SW480 (cell line): ENCODE data around the gene PRR16.
"Not testable (repeated sequence)": the region's sequence is repeated elsewhere in the genome, so short reads cannot be mapped to it uniquely, and the experiment has no call there.

Experiments
- DNase-seq: peaks from one replicate; pipeline ENCODE4 v3.0.0-alpha.2; 2016; ENCODE audit warnings: low spot score

The PRR16 gene

GRCh38 chr5:120463991-120464626, at the start of gene PRR16:
Gene PRR16, plus strand, starts transcription at chr5:120464300.
- no peak for DNase-seq

- DNase-seq, result no peak
These were observed 48.1 kb upstream of the PRR16 start for GRCh38 chr5:120415985-120416384.

GRCh38 chr5:120419127-120419526, 45.0 kb upstream of the PRR16 start:
- no peak for DNase-seq

DNA sequence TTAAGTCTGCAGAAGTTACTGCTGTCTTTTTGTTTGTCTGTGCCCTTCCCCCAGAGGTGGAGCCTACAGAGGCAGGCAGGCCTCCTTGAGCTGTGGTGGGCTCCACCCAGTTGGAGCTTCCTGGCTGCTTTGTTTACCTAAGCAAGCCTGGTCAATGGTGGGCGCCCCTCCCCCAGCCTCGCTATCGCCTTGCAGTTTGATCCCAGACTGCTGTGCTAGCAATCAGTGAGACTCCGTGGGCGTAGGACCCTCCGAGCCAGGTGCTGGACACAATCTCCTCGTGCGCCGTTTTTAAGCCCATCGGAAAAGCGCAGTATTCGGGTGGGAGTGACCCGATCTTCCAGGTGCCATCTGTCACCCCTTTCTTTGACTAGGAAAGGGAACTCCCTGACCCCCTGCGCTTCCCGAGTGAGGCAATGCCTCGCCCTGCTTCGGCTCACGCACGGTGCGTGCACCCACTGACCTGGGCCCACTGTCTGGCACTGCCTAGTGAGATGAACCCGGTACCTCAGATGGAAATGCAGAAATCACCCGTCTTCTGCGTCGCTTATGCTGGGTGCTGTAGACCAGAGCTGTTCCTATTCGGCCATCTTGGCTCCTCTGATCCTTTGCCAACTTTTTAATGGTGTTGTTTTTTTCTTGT, 37.3 kb upstream of the PRR16 start:
- DNase-seq, result not testable (repeated sequence)

DNA sequence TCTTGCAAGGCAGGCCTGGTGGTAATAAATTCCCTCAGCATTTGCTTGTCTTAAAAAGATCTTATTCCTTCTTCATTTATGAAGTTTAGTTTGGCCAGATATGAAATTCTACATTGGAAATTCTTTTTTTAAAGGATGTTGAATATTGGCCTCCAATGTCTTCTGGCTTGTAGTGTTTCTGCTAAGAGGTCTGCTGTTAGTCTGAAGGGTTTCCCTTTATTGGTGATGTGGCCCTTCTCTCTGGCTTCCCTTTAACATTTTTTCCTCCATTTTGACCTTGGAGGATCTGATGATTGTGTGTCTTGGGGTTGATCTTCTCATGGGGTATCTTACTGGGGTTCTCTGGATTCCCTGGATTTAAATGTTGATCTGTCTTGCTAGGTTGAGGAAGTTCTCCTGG, 33.5 kb upstream of the PRR16 start:
- no peak for DNase-seq

DNA sequence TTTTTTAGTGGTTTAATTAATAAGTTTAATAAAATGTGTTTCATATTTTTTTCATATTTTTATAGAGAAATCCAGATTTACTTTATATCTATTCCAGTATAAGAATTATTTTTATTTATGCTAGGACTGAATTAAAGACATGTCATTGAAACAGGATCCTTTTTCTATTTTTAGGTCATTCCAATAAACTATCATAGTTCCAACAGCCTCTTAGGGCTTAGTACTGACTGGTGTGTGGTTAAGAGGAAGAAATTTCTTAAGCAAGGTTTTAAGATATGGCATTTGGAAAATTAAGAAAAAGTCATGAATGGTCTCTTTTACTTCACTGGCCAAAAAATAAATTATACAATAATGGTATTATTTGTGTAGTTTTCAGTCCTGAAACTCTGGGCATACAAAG, 31.2 kb upstream of the PRR16 start:
- DNase-seq, result no peak

DNA sequence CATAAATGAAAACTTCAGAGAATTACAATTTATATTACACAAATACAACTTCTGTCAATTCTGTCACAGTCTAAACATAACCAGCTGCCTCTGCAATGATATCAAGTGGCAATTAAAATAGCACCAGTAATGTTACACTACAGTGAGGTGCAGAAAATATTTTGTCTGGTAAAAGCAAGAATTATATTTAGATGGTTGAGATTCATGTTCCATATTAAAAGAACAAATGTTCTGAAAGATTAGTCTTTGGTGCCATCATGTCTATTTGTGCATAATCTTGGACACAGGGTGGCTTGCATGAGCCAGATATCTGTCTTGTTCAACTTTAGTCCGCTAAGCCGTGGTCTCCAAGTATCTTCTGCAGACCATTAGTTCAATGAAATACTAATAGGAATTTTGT, 29.0 kb upstream of the PRR16 start:
- DNase-seq, result no peak

GRCh38 chr5:120436996-120437395, 27.1 kb upstream of the PRR16 start:
- no peak for DNase-seq

GRCh38 chr5:120442694-120443093, 21.4 kb upstream of the PRR16 start:
- DNase-seq, result no peak

DNA sequence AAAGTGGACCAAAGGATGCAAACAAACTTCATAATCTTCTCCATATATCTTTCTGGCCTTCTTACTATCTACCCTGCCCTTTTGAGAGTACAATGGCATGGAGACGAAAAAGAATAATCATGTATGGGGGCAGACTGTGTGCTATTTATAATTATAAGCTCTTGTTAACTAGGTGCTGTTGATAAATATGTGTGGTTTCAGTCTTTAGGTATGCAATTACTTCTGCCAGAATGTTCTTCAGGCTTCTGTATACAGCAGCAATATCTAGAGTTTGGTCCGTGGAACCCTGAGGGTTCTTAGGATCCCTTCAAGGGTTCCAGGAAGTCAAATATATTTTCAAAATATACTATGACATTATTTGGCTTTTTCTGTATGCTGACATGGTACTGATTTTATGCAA, 20.5 kb upstream of the PRR16 start:
- no peak for DNase-seq

GRCh38 chr5:120446068-120446492, 18.0 kb upstream of the PRR16 start:
- DNase-seq, result no peak

DNA sequence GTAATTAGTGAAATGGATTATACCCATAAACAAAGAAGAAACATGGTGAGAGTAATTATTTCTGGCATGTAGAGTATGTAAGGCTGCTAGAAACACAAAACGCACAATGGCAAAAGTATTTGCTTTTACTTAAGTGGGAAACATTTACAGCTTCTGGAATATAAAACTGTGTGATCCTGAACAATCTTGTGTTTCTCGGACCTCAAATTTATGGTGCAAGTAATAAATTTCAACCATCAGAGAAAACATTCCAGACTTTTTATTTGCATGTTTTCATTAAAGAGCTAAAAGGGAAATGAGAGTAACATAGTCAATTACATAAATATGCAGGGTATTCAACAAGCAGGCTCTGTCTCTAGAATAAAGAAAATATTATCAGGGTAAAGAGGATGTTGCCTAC, 17.2 kb upstream of the PRR16 start:
- DNase-seq, result no peak

DNA sequence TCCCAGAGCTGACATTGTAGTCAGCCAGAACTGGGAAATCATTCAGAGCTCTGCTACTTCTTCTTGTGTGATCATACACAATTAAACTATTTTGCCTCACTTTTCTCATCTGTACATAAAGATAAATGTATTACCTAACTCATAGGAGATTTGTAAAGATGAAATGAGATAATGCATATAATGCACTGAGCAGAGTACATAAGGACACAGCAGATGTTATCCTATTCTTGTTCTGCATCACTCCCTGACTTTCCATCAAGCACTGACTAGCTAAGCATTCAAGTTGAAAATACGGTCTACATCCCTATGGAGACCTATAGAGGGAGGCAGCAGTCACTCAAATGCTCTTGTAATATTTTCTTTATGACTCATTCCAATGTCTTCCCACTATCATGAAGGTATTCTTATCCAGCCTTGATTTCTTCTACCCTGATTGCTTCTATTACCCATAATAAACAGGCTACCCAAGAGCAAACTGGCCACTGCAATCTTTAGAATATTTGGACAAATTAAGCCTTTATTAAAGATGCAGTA, 16.3 kb upstream of the PRR16 start:
- peak; percentile 29 for DNase-seq

GRCh38 chr5:120449501-120449900, 14.6 kb upstream of the PRR16 start:
- DNase-seq, result no peak

DNA sequence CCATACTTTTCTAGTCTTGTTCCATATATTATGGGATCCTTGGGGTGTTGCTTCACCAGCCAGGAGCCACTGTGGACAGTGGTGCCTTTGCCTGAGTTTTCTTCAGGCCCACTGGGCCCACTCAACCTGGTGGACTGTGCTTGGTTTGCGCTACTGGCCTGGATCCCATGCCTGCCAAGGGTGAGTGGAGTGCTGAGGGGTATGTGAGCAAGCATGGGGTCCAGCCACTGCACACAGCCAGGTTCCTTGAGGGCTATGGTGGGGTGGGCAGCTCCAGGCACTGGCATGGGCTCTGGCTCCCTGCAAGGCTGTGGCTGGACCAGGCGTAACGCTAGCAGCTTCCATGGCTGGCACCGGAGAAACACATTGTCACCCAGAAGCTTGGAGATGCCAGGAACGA, 13.2 kb upstream of the PRR16 start:
- no peak for DNase-seq

DNA sequence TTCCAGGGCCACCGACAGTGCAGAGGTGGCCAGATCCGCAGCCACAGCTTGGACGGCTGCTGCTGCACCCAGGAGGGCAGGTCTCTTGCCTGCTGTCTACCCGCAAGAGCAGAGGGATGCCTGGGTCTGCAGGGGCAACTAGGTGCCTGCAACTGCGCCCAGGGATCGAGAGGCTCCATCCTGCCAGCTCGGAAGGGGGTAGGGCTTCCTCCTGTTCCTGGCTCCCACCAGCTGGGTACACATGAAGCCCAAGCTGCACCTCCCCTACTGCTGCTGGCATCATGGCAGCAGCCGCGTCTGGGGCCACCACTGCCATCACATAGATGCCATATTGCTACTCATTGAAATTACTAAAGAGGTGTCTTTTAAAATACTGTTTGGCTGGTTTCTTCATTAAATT, 12.7 kb upstream of the PRR16 start:
- DNase-seq, result no peak

GRCh38 chr5:120452471-120452870, 11.6 kb upstream of the PRR16 start:
- DNase-seq, result no peak

- no peak for DNase-seq
These were observed 9.9 kb upstream of the PRR16 start for GRCh38 chr5:120454094-120454798.

DNA sequence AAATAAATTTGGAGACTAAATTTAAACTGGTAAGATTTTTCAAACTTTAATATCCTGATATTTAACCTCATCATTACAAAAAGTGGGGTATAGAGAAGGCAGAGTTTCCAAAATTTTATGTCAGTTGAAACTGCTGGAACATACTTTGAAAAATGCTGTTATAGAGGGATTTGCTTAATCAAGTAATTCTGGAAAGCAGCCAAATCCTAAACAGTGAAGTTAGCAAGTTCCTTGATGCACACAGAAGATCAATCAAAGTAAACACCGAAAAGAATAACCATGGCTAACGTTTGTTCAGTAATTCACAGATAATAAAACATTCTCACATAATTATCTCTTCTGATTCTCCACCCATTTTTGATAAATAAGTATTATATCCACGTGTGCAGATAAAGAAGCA, 8.1 kb upstream of the PRR16 start:
- no peak for DNase-seq

DNA sequence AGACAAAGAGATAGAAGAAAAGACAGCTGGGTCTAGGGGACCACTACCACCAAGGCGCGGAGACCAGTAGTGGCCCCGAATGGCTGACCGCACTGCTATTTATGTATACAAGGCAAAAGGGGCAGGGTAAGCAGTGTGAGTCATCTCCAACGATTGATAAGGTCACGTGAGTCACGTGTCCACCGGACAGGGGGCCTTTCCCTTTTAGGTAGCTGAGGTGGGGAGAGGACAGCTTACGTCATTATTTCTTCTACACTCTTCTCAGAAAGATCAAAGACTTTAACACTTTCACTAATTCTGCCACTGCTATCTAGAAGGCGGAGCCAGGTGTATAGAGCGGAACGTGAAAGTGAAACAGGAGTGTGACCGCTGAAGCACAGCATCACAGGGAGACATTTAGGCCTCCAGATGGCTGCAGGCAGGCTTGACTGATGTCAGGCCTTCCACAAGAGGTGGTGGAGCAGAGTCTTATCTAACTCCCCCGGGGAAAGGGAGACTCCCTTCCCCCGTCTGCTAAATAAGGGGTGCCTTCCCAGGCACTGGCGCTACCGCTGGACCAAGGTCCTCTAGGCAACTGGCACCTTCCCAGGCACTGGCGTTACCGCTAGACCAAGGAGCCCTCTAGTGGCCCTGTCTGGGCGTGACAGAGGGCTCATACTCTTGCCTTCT, 6.1 kb upstream of the PRR16 start:
- DNase-seq, result peak; percentile 79

DNA sequence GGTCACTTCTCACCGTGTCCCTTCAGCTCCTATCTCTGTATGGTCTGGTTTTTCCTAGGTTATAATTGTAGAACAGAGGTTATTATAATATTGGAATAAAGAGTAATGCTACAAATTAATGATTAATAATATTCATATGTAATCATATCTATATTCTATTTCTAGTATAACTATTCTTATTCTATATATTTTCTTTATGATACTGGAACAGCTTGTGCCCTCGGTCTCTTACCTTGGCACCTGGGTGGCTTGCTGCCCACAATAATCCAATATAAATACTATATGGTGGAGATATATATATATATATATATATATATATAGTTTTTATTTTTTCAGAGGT, 5.6 kb upstream of the PRR16 start:
- not testable (repeated sequence) for DNase-seq

DNA sequence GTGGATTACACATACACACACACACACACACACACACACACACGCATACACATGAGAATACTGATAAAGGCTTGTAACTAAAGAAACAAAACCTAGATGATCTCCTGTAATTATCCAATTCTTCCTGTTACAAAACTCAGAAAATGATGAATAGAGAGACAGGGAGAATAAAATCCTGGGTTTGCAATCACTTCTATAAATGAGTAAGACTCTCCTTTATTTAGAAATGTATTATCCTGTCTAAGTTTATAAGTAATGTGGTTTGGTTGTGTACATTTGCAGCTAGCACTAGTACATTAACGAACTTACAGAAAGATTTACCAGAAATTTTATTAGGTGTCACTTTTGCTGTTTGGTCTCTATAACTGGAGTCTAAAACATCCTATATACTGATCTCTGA, 2.8 kb upstream of the PRR16 start:
- no peak for DNase-seq
